NOMO-1 (cell line): ENCODE results near the gene TCIRG1.

Source experiments
- DNase-seq, 2 experiments: peaks; one replicate each; lab custom pipeline; 2025; ENCODE audit not compliant: unreplicated experiment in 2 of 2; lab: John Stamatoyannopoulos, UW

Gene TCIRG1

GRCh38 chr11:68016904-68017817 lies 21.7 kb upstream of the TCIRG1 start:
- DNase-seq: no peak

- DNase-seq: no peak
Measured at GRCh38 chr11:68017980-68018729, 20.7 kb upstream of the TCIRG1 start.

- DNase-seq: no peak
Measured at GRCh38 chr11:68018730-68019190, 20.1 kb upstream of the TCIRG1 start.

DNA sequence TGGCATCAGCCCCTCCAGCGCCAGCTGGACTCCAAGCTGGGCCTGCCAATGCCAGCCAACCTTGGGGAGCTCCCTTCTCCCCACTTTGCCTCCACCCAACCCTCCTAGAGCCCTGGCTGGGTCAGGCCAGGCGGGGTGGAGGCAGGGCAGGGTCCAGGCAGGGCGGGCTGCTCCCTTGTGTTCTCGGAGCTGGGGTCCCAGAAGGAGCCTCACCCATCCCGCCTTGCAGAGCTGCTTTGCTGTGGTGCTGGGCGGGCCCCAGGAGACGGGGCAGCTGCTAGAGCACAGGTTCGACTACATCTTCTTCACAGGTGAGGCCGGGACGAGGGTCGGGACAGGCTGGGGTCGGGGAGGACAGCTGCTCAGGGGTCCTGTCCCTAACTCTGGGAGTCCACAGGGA lies 19.3 kb upstream of the TCIRG1 start:
- DNase-seq: no peak

DNA sequence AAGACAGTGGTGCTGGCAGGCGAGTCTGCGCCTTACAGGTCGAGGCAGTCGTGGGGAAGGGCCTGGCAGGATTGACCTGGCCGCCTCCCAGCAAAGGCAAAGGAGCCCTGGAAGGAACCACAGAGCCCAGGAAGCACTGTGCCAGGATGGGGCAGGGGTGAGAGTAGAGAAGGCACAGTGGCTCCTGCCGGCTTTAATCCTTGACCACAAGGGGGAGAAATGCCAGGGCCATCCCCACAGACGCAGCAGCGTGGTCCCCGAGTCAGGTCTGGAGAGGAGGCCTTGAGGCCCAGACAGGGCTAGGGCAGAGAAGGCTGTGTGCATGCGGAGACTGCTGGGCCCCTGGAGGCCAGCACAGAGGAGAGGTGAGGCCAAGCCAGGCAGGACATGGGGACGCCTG lies 18.2 kb upstream of the TCIRG1 start:
- no peak for DNase-seq

DNA sequence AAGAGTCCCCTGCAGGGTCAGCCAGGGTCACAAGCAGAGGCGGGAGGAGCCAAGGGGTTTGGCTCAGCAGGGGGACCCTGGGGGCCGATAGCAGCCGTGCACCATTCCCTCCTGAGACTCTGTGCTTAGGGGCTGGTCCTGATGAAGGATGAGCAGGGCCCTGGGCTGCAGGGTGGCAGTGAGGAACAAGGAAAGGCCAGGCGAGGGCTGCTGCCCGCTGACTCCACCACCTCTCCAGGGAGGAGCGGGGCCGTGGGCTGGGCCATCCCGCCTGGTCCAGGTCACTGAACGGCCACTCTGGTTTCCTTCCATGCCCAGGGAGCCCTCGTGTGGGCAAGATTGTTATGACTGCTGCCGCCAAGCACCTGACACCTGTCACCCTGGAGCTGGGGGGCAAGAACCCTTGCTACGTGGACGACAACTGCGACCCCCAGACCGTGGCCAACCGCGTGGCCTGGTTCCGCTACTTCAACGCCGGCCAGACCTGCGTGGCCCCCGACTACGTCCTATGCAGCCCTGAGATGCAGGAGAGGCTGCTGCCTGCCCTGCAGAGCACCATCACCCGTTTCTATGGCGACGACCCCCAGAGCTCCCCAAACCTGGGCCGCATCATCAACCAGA lies 17.5 kb upstream of the TCIRG1 start:
- DNase-seq: no peak

DNA sequence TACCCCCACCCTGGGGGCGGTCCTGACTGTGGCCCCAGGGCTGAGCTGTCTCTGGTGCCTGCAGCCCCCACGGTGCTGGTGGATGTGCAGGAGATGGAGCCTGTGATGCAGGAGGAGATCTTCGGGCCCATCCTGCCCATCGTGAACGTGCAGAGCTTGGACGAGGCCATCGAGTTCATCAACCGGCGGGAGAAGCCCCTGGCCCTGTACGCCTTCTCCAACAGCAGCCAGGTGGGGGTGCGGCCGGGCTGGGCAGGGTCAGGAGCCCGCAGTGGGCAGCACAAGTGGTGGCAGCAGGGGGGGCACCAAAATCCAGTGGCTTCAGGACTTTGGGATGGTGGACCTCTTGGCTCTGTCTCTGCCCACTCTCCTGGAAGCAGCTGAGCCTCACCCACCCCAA lies 16.3 kb upstream of the TCIRG1 start:
- no peak for DNase-seq

DNA sequence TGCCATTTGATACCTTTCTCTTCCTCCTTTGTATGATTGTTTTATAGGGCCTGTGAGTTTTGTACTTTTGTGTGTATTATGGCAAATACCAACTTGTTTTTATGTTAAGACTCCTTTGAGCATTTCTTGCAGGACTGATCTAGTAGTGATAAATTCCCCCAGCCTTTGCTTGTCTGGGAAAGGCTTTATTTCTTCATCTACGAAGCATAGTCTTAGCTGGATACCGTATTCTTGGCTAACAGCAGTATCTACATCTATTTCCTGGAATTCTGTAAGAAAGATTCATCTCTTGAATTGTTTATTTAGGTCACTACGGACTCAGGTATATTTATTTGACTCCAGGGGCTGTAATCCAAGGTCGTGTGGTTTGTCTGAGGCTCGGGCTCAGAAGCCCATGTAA lies 14.3 kb upstream of the TCIRG1 start:
- no peak for DNase-seq

DNA sequence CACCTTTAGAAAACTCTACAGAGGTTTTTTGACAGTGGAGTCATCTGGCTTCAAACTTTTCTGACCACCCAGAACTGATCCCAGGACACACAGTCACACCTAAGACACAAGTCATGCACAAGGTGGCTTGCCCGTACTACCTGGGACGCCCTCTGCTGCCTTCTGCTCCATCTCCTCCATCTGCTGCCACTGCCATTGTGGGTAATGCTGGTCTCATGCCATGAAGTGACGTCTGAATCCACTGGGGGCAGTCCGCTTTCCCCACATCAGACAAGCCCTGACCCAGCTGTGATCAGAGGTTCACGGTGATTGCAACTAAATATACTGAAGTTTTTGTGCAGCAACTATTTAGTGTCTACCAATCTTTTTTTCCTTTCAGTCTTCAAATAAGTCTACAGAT lies 13.8 kb upstream of the TCIRG1 start:
- no peak for DNase-seq

DNA sequence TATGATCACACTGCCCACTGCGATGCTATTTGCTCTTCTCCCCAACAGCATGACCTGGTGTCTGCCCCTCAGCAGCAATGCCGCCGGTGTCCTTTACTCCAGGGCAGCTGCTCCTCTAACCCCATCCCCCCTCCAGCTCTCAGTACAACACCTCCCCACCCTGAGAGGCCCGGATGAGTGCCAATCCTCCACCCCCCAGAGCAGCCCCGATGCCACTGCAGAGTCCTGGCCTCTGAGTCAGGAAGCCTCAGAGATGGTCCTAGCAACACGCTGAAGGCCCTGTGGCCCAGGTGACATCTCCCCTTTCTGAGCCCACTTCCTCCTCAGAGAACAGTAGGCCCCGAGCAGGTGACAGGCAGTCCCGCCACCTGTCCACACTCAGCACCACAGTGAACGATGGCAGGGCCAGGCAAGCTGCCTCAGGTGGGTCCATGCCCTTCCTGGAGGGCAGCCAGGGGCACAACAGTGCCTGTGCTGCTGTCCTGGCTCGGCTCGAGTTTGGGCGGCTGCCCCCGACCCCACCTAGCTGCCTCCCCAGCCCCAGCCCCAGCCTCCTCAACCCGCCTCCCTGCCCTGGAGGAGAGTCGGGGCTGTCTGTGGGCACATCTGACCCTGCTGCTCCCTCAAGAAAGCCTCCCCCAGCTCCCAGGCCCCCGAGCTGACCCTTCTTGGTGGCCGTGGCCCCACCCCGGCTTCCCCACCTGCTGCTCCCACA lies 12.3 kb upstream of the TCIRG1 start:
- no peak for DNase-seq

DNA sequence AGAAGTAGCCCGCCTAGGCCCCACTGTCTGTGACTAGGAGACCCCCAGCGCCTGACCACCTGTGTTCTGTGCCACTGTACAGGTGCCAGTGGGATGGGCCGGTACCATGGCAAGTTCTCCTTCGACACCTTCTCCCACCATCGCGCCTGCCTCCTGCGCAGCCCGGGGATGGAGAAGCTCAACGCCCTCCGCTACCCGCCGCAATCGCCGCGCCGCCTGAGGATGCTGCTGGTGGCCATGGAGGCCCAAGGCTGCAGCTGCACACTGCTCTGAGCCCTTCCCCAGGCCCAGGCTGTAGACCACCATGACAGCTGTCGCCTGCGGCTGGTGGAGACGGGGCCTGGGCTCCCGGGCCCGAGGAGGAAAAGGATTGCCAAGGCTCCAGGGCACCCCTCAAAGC lies 11.2 kb upstream of the TCIRG1 start:
- DNase-seq: no peak

DNA sequence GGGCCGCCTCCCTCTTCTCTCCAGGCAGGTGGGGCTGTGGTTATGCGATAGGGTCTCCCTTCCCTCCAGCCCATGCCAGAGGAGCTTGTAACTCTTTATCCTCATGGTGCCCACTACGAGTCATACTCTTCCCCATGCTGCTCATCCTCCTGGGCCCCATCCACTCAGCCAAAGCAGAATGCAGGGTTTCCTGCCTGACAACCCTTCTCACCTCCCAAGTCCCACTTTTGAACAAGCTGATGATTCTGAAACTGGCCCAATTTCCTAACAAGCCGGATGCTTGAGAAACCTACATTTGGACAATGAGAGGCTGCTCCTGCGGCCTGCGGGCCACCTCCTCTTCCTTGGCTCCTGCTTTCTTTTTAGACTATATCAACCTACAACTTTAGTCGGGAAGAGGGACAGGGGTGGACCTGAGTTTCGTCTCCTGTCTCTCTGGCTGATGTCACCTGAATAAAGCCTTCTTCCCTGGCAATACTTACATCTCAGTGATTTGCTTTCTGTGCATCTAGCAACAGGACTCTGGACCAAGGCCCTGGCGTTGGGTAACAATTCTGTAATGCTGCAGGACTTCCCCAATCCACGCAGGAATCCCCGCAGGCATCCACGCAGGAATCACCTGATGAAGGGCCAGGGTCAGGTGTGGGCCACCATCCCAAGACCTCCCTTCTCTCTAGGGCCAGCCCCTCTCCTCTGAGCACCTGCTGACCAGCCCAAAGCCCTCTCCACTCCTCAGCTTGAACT lies 9.9 kb upstream of the TCIRG1 start:
- no peak for DNase-seq

DNA sequence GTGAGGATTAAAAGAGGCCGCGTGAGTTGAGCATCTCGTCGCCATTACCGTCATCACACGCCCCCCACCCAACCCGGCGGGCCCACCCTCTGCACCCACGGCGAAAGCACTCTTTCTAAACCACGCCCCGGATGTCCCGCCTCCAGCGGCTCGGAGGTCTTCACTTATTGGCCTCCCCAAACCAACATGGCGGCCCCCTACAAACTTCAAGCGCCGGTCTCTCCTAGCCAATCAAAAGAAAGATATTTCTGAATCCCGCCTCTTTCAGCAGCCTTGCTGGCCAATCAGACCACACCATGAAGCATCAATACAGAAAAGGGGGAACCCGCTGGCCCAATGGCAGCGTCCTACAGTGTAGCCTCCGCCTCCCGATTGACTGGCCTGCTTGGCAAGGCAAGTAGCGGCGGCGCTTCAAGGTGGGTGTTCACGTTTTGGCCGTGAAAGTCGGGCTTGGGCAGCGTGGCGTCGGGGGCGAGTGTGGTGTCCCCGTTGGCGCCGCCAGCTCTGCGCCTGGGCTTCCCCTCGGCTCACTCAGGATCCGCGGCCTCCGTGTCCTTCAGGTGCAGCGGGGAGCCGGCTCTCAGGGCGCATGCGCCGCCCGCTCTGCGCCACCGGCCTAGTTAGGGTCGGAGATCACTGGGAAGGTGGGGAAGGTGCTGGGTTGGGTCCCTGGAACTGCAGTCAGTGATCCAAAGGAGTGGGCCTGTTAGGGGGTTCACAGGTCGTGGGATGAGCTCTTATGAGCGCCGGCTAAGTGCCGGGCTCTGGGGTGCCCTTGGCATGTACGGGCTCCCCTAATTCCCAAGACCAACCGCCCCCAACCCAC lies 8.3 kb upstream of the TCIRG1 start, which contains the start of gene NDUFS8:
NDUFS8 (plus strand) TSS at position 364 of the 826 bp plus-strand sequence. CDS start 1,471 bp downstream, outside the sequence.
- peak; percentile 98 to 99 for DNase-seq

- DNase-seq: no peak
Measured at GRCh38 chr11:68031144-68031464, 7.7 kb upstream of the TCIRG1 start.

DNA sequence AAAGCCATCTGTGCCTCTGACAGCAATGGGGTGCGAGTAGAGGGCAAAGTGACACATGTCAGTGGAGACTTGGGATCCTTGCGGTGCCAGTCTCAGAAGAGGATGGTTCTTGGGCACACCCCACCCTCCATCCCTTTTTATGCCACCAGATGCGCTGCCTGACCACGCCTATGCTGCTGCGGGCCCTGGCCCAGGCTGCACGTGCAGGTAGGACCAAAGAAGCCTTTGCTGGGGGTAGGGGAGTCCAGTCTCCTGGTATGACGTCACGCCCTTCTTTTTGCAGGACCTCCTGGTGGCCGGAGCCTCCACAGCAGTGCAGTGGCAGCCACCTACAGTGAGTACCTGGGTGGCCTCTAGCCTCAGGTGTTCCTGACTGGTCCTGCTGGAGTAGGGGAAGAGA lies 6.8 kb upstream of the TCIRG1 start:
- DNase-seq: no peak

DNA sequence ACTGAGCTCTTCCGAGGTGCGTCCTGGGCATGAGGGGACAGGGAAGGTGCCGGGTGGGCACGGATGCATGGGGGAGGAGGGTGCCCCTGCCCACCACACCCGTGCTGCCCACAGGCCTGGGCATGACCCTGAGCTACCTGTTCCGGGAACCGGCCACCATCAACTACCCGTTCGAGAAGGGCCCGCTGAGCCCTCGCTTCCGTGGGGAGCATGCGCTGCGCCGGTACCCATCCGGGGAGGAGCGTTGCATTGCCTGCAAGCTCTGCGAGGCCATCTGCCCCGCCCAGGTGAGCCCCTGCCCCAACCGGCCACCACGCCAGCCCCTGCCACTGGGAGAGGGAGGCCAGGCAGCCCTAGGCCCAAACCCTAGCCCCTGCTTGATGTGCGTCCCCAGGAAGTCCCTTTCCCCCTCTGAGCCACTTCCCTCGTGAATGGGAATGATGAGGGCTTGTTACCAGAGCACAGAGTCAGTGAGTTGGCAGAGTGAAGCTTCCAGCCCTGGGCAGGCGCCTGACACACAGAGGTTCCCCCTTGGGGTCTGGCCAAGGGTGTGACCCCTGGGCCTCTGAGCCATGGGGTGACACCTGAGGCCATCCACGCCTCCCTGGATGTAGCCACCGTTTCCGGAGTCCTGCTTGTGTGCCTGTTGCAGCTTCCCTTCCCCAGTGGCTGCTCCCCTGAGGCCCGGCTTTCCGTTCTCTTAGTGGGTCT lies 5.7 kb upstream of the TCIRG1 start:
- DNase-seq: no peak

- DNase-seq: no peak
Measured at GRCh38 chr11:68033708-68034045, 5.1 kb upstream of the TCIRG1 start.

DNA sequence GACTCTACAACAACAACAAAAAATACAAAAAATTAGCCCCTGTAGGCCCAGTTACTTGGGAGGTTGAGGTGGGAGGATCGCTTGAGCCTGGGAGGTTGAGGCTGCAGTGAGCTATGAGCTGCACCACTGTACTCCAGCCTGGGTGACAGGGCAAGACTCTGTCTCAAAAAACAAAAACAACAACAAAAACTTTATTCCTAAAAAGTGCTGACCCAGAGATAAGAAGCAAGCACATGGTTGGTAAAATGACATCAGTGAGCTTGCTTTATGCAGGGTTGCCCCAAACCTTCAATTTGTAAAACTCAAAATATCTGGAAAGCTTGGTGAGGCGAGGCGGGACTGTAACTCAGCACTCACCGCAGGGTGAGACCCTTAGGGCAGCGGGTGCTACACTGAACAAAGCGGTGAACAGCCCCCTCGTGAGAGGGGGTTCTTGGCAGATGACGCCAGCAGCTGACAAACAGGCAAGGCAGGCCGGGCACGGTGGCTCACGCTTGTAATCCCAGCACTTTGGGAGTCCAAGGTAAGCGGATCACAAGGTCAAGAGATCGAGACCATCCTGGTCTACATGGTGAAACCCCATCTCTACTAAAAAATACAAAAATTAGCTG lies 3.5 kb upstream of the TCIRG1 start:
- DNase-seq: no peak
